GM19397 (cell line): ENCODE data around the gene NOLC1.

ENCODE experiments used
- ATAC-seq: cut with Tn5 transposase; IDR thresholded peaks from one replicate; pipeline ENCODE4 v1.9.1; 2021; ENCODE audit warnings: mild to moderate bottlenecking, moderate library complexity; ENCODE audit not compliant: unreplicated experiment

Gene NOLC1

GRCh38 chr10:102200751-102201640 lies 48.8 kb downstream of the NOLC1 start:
- ATAC-seq: no peak

GRCh38 chr10:102202386-102202785 lies 50.2 kb downstream of the NOLC1 start:
- no peak for ATAC-seq

- ATAC-seq: no peak
Observed at GRCh38 chr10:102208311-102209035, 56.3 kb downstream of the NOLC1 start.

GRCh38 chr10:102211615-102212299 lies 59.6 kb downstream of the NOLC1 start:
- no peak for ATAC-seq
